ENCODE data around the gene AMER3.

Gene AMER3

DNA sequence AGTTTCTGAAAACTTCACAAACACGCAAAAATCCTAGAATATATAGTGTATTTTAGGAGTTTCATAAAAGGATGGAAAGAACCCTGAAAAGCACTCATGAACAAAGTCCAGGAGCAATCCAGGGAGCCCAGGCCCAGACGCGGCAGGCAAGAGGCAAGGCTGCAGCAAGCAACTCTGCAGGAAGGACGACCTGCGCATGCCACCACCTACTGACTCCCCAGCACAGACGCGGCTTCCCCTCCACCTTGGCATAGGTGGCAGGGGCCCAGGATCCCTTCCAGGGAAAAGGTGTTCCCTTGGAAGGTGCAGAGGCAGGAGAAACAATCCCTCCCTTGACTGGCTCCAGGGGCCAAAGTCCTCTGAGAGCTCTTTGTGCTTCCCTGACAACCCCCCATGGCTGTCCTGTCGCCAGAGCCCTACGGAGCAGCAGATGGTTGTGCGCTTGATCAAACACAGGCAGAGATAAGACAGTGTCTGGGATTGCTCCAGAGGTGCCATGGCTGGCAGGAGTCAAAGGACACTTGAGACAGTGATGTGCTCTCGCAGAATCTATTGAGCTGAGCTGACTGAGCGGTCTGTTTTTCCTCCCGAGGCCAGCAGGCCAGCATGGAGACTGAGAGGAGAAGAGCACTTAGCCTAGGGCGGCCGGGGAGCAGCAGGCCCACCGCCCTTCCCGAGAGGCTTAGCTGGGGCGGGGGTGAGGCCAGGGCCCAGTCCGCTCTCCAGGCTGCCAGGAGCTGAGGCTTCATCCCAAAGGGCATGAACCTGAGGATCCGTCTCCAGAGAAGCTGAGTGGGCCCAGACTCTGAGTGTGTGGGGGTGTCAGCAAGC, 10.8 kb upstream of the AMER3 start:
- no peaks in the 10 kb centered on the region for H3K27me3 ChIP-seq (replicated peaks; ENCODE audit: insufficient read depth, low read length)
- H4K20me1 ChIP-seq (ENCODE audit: insufficient read depth, low read length), result no peaks in the 10 kb centered on the region
- H2AFZ ChIP-seq (ENCODE audit: low read length), result no peak overlapping the region
- no peaks in the 10 kb centered on the region for H3K79me2 ChIP-seq (ENCODE audit: low read length)
- H3K27ac ChIP-seq (ENCODE audit: low read length), result no peak overlapping the region
- DNase-seq, result no peak
- no peaks in the 10 kb centered on the region for H3K36me3 ChIP-seq (replicated peaks; ENCODE audit: insufficient read depth, low read length)
- TF ChIP-seq, protein P1, sequence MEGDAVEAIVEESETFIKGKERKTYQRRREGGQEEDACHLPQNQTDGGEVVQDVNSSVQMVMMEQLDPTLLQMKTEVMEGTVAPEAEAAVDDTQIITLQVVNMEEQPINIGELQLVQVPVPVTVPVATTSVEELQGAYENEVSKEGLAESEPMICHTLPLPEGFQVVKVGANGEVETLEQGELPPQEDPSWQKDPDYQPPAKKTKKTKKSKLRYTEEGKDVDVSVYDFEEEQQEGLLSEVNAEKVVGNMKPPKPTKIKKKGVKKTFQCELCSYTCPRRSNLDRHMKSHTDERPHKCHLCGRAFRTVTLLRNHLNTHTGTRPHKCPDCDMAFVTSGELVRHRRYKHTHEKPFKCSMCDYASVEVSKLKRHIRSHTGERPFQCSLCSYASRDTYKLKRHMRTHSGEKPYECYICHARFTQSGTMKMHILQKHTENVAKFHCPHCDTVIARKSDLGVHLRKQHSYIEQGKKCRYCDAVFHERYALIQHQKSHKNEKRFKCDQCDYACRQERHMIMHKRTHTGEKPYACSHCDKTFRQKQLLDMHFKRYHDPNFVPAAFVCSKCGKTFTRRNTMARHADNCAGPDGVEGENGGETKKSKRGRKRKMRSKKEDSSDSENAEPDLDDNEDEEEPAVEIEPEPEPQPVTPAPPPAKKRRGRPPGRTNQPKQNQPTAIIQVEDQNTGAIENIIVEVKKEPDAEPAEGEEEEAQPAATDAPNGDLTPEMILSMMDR (IDR thresholded peaks at IDR 0.05; ENCODE audit: low read length), result no peak
- TF ChIP-seq EZH2phosphoT487 (IDR thresholded peaks at IDR 0.05; ENCODE audit: low read length) (no peak), EZH2 (optimal IDR thresholded peaks at IDR 0.05; ENCODE audit: low read depth, low read length) (no peak)
- H3K9me3 ChIP-seq (replicated peaks; ENCODE audit: insufficient read depth, low read length), result no peaks in the 10 kb centered on the region
- H3K4me2 ChIP-seq (ENCODE audit: low read depth, low read length), result no peak overlapping the region
- no peak overlapping the region for H3K4me3 ChIP-seq (ENCODE audit: low read length)
- no peaks in the 10 kb centered on the region for H3F3A ChIP-seq (ENCODE audit: insufficient read depth, low read length)
- H3K9ac ChIP-seq (ENCODE audit: low read length), result no peak overlapping the region
- H3K9me2 ChIP-seq (replicated peaks; ENCODE audit: insufficient read depth, low read length), result no peaks in the 10 kb centered on the region
- H3K4me1 ChIP-seq (ENCODE audit: low read length), result no peaks in the 10 kb centered on the region

DNA sequence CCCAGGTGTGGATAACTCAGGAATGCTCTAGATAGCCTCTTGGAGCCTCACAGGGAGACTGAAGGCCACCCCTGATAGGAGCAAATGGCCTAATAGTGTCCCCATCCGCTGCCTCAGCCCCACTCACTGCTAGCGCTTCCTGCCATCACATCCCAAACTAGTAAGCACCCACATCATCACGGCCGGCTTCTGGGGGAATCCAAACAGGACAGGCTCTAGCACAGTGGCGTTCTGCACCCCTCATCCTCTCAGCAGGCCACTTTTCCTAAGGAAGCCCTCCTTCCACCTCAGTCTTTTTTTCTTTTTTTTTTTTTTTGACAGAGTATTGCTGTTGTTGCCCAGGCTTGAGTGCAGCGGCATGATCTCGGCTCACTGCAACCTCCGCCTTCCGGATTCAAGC, 6.3 kb upstream of the AMER3 start:
- H2AFZ ChIP-seq (ENCODE audit: low read length), result no peak overlapping the region
- no peaks in the 10 kb centered on the region for H3K9me2 ChIP-seq (replicated peaks; ENCODE audit: insufficient read depth, low read length)
- no peak overlapping the region for H3K27ac ChIP-seq (ENCODE audit: low read length)
- H3F3A ChIP-seq (ENCODE audit: insufficient read depth, low read length), result no peaks in the 10 kb centered on the region
- H3K9ac ChIP-seq (ENCODE audit: low read length), result no peak overlapping the region
- DNase-seq, result no peak
- H3K36me3 ChIP-seq (replicated peaks; ENCODE audit: insufficient read depth, low read length), result no peaks in the 10 kb centered on the region
- TF ChIP-seq EZH2phosphoT487 (IDR thresholded peaks at IDR 0.05; ENCODE audit: low read length) (no peak), EZH2 (optimal IDR thresholded peaks at IDR 0.05; ENCODE audit: low read depth, low read length) (no peak)
- TF ChIP-seq, protein P1 (IDR thresholded peaks at IDR 0.05; ENCODE audit: low read length), result no peak
- no peaks in the 10 kb centered on the region for H3K9me3 ChIP-seq (replicated peaks; ENCODE audit: insufficient read depth, low read length)
- H3K4me3 ChIP-seq (ENCODE audit: low read length), result no peak overlapping the region
- no peaks in the 10 kb centered on the region for H3K79me2 ChIP-seq (ENCODE audit: low read length)
- no peaks in the 10 kb centered on the region for H3K4me1 ChIP-seq (ENCODE audit: low read length)
- no peaks in the 10 kb centered on the region for H3K27me3 ChIP-seq (replicated peaks; ENCODE audit: insufficient read depth, low read length)
- no peak overlapping the region for H3K4me2 ChIP-seq (ENCODE audit: low read depth, low read length)
- H4K20me1 ChIP-seq (ENCODE audit: insufficient read depth, low read length), result no peaks in the 10 kb centered on the region

DNA sequence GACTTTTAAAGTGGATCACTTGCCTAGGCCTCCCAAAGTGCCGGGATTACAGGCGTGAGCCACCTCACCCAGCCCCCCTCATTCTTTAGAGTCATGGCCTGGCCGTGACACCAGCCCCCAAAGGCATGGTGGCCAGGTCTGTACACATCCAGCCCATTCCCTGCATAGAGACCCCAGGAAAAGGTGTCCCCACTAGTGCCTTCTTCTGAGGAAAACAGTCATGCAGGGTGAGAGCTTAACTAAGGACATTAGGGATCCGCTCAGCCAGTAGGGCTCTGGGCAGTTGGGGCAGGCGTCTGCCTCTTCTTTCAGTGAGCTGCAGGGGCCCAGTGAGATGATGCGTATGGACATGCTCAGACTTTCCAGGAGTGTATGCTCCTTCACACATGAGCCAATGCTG, 5.7 kb upstream of the AMER3 start:
- H3K9ac ChIP-seq (ENCODE audit: low read length), result no peak overlapping the region
- no peaks in the 10 kb centered on the region for H3K79me2 ChIP-seq (ENCODE audit: low read length)
- no peak for DNase-seq
- H3F3A ChIP-seq (ENCODE audit: insufficient read depth, low read length), result no peaks in the 10 kb centered on the region
- H3K27me3 ChIP-seq (replicated peaks; ENCODE audit: insufficient read depth, low read length), result no peaks in the 10 kb centered on the region
- H3K27ac ChIP-seq (ENCODE audit: low read length), result no peak overlapping the region
- H2AFZ ChIP-seq (ENCODE audit: low read length), result no peak overlapping the region
- H3K4me1 ChIP-seq (ENCODE audit: low read length), result no peaks in the 10 kb centered on the region
- H3K4me3 ChIP-seq (ENCODE audit: low read length), result no peak overlapping the region
- no peaks in the 10 kb centered on the region for H3K9me2 ChIP-seq (replicated peaks; ENCODE audit: insufficient read depth, low read length)
- TF ChIP-seq EZH2phosphoT487 (IDR thresholded peaks at IDR 0.05; ENCODE audit: low read length) (no peak), EZH2 (optimal IDR thresholded peaks at IDR 0.05; ENCODE audit: low read depth, low read length) (no peak)
- TF ChIP-seq, protein P1 (IDR thresholded peaks at IDR 0.05; ENCODE audit: low read length), result no peak
- no peaks in the 10 kb centered on the region for H3K36me3 ChIP-seq (replicated peaks; ENCODE audit: insufficient read depth, low read length)
- H3K4me2 ChIP-seq (ENCODE audit: low read depth, low read length), result no peak overlapping the region
- no peaks in the 10 kb centered on the region for H3K9me3 ChIP-seq (replicated peaks; ENCODE audit: insufficient read depth, low read length)
- no peaks in the 10 kb centered on the region for H4K20me1 ChIP-seq (ENCODE audit: insufficient read depth, low read length)
